NCI-H446 (cell line): ENCODE results near the gene KRTAP10-7.
"Not testable (repeated sequence)": the region's sequence is repeated elsewhere in the genome, so short reads cannot be mapped to it uniquely, and the experiment has no call there.

Experiments
- DNase-seq, 2 experiments: peaks; one replicate each; lab custom pipeline; 2025; lab: John Stamatoyannopoulos, UW

KRTAP10-7 gene

GRCh38 chr21:44571844-44572782 is 28.3 kb upstream of the KRTAP10-7 start:
- DNase-seq = no peak

GRCh38 chr21:44572959-44573583 is 27.3 kb upstream of the KRTAP10-7 start:
- no peak for DNase-seq

- DNase-seq = not testable (repeated sequence)
Observed at GRCh38 chr21:44573630-44574456, 26.6 kb upstream of the KRTAP10-7 start, which contains the start of gene KRTAP10-4. Gene KRTAP10-4 (plus strand): TSS chr21:44573729. CDS start chr21:44573759, 30 bp downstream.

- DNase-seq = no peak
Observed at GRCh38 chr21:44574457-44575306, 25.7 kb upstream of the KRTAP10-7 start.

- DNase-seq = no peak
Observed at GRCh38 chr21:44575307-44576024, 24.9 kb upstream of the KRTAP10-7 start.

GRCh38 chr21:44576025-44576420 is 24.4 kb upstream of the KRTAP10-7 start:
- no peak for DNase-seq

- DNase-seq = no peak
Observed at GRCh38 chr21:44578371-44579055, 21.9 kb upstream of the KRTAP10-7 start.

GRCh38 chr21:44579056-44579832 is 21.2 kb upstream of the KRTAP10-7 start:
- DNase-seq = no peak

GRCh38 chr21:44579833-44580144 is 20.6 kb upstream of the KRTAP10-7 start:
- DNase-seq = no peak

- DNase-seq = not testable (repeated sequence)
Observed at GRCh38 chr21:44580231-44580821, 20.1 kb upstream of the KRTAP10-7 start, which contains the start of gene KRTAP10-5. Gene KRTAP10-5 (minus strand): TSS chr21:44580604. CDS start chr21:44580578, 26 bp downstream.

- DNase-seq = no peak
Observed at GRCh38 chr21:44581158-44581557, 19.2 kb upstream of the KRTAP10-7 start.

GRCh38 chr21:44582055-44582454 is 18.3 kb upstream of the KRTAP10-7 start:
- DNase-seq = no peak

GRCh38 chr21:44583089-44583799 is 17.2 kb upstream of the KRTAP10-7 start:
- no peak for DNase-seq

GRCh38 chr21:44583800-44584147 is 16.6 kb upstream of the KRTAP10-7 start:
- no peak for DNase-seq

- DNase-seq = no peak
Observed at GRCh38 chr21:44585892-44586291, 14.5 kb upstream of the KRTAP10-7 start.

GRCh38 chr21:44589094-44589493 is 11.3 kb upstream of the KRTAP10-7 start:
- no peak for DNase-seq

- no peak for DNase-seq
Observed at GRCh38 chr21:44589586-44590305, 10.7 kb upstream of the KRTAP10-7 start.

- DNase-seq = no peak
Observed at GRCh38 chr21:44590311-44590721, 10.1 kb upstream of the KRTAP10-7 start.
